ENCODE results near the gene TNFAIP8L1. TPM values are rescaled to one million over a fixed set of nuclear protein-coding genes. Genes with fewer than 3 reads are reported as not detected.

The TNFAIP8L1 gene
- total RNA-seq: 10 to 100 TPM; 15.6 to 29.0 TPM
- polyA plus RNA-seq: 10 to 100 TPM; 19.1 to 21.2 TPM

DNA sequence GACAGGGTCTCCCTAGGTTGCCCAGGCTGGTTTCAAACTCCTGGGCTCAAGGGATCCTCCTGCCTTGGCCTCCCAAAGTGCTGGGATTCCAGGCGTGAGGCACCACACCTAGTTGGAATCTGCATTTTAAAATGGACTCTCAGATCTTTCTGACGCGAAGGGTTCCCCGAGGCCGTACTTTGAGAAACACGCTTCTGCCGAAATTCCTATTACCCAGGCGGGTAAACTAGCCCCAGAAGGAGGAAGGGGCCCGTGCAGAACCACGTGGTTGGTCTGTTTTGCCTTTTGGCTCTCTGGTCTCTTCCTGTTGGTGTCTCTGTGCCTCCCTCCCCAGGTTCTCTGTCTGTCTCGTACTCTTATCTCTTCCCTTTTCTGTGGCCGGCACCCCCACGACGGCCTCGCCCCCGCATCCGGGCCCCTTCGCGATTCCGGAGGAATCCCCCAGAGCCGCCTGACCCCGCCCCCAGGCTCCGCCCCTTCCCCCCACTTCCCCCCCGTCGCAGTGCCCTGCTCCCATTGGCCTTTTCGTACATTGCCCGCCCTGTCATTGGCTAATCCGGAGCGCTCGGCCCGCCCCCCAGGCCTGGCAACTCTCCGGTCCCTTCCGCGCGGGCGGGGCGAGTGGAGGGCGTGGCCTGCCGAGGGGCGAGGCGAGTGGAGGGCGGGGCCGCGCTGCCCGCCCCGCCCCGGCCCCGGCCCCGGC, at the start of gene TNFAIP8L1:
Gene TNFAIP8L1, plus strand, starts transcription at position 689 of the 703 bp plus-strand sequence. CDS start 12,354 bp downstream, outside the sequence.
- Histone ChIP-seq H3K9me3 (ENCODE audit: control insufficient read depth in 4 of 4, low read length in 3 of 4) (no peaks in the 10 kb centered on the region), H3K4me3 (ENCODE audit: low read depth in 1 of 3, low read length in 3 of 3) (peak within 1 kb of the TSS; percentile 83 to 92 (median 87)), H3K9ac (ENCODE audit: low read depth in 1 of 2, low read length in 2 of 2) (peak within 1 kb of the TSS; percentile 63 to 69), H3K4me1 (ENCODE audit: control insufficient read depth in 4 of 4, insufficient read depth in 4 of 4, low read length in 3 of 4) (peaks cover 4 to 31% (median 28%) of the 10 kb centered on the region in 4 donors), H3K27ac (ENCODE audit: low read depth in 1 of 2, low read length in 2 of 2) (peak within 1 kb of the TSS; percentile 76 to 83), H3K27me3 (ENCODE audit: control insufficient read depth in 4 of 4, insufficient read depth in 4 of 4, low read length in 3 of 4) (no peaks in the 10 kb centered on the region), H3K36me3 (ENCODE audit: control insufficient read depth in 4 of 4, insufficient read depth in 3 of 4, low read depth in 1 of 4, low read length in 3 of 4) (no peaks in the 10 kb centered on the region)
- TF ChIP-seq SP1 (IDR thresholded peaks at IDR 0.05): peak; percentile 40
- TF ChIP-seq CTCF (IDR thresholded peaks at IDR 0.05; ENCODE audit: low read depth, low read length, missing input control): no peak
- TF ChIP-seq NR2F2 (IDR thresholded peaks at IDR 0.05): peak; percentile 45
- TF ChIP-seq MAX (IDR thresholded peaks at IDR 0.05): peak; percentile 39
- TF ChIP-seq RAD21 (IDR thresholded peaks at IDR 0.05): no peak
- peak; percentile 59 to 77 for TF ChIP-seq EGR1 (IDR thresholded peaks at IDR 0.05; ENCODE audit: low read depth in 2 of 2)
- TF ChIP-seq HNF4G (IDR thresholded peaks at IDR 0.05): no peak
- peak in 1 of 2 donors; percentile 30 for TF ChIP-seq GABPA (IDR thresholded peaks at IDR 0.05 in 1 of 2, conservative IDR thresholded peaks at IDR 0.05 in 1 of 2)
- TF ChIP-seq YY1 (IDR thresholded peaks at IDR 0.05): peak; percentile 41
- DNase-seq (ENCODE audit: low spot score): peak; percentile 99
- WGBS: 2% methylated on average over 49 of the region's 49 CpGs

GRCh38 chr19:4589579-4590410, 49.5 kb upstream of the TNFAIP8L1 start:
- DNase-seq (ENCODE audit: low spot score): peak; percentile 53

More at GRCh38 chr19:4589579-4590410, 49.5 kb upstream of the TNFAIP8L1 start:
- no peaks in the 10 kb centered on the region for H3K9me3 ChIP-seq (ENCODE audit: control insufficient read depth in 4 of 4, low read length in 3 of 4)
- WGBS: 53% methylated on average over 11 of the region's 11 CpGs
- H3K4me1 ChIP-seq (ENCODE audit: control insufficient read depth in 4 of 4, insufficient read depth in 4 of 4, low read length in 3 of 4): peaks cover 0 to 2% (median under 1%) of the 10 kb centered on the region in 4 donors
- no peaks in the 10 kb centered on the region for H3K27me3 ChIP-seq (ENCODE audit: control insufficient read depth in 4 of 4, insufficient read depth in 4 of 4, low read length in 3 of 4)
- H3K9ac ChIP-seq (ENCODE audit: low read depth in 1 of 2, low read length in 2 of 2): no peak overlapping the region
- H3K4me3 ChIP-seq (ENCODE audit: low read depth in 1 of 3, low read length in 3 of 3): no peak overlapping the region
- H3K36me3 ChIP-seq (ENCODE audit: control insufficient read depth in 4 of 4, insufficient read depth in 3 of 4, low read depth in 1 of 4, low read length in 3 of 4): no peaks in the 10 kb centered on the region
- no peak overlapping the region for H3K27ac ChIP-seq (ENCODE audit: low read depth in 1 of 2, low read length in 2 of 2)
- no peak for TF ChIP-seq SP1 (IDR thresholded peaks at IDR 0.05)
- TF ChIP-seq YY1 (IDR thresholded peaks at IDR 0.05): no peak
- TF ChIP-seq FOXA1 (IDR thresholded peaks at IDR 0.05): no peak
- TF ChIP-seq, protein P1, sequence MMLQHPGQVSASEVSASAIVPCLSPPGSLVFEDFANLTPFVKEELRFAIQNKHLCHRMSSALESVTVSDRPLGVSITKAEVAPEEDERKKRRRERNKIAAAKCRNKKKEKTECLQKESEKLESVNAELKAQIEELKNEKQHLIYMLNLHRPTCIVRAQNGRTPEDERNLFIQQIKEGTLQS (IDR thresholded peaks at IDR 0.05): no peak
- no peak for TF ChIP-seq HNF4A (conservative IDR thresholded peaks at IDR 0.05)
- TF ChIP-seq MAX (IDR thresholded peaks at IDR 0.05): no peak
- peak; percentile 55 to 69 for TF ChIP-seq RAD21 (IDR thresholded peaks at IDR 0.05)
- TF ChIP-seq ZBTB33 (IDR thresholded peaks at IDR 0.05): no peak
- no peak for TF ChIP-seq JUND (IDR thresholded peaks at IDR 0.05)
- TF ChIP-seq TAF1 (conservative IDR thresholded peaks at IDR 0.05): no peak
- TF ChIP-seq CTCF (IDR thresholded peaks at IDR 0.05; ENCODE audit: low read depth, low read length, missing input control): peak; percentile 41
- no peak for TF ChIP-seq FOXA2 (IDR thresholded peaks at IDR 0.05)
- no peak for TF ChIP-seq RXRA (IDR thresholded peaks at IDR 0.05)

All from liver (tissue), 9 donors.